IMR-90 (cell line): ENCODE measurements around the gene FARS2. TPM values are rescaled to one million over a fixed set of nuclear protein-coding genes. Genes with fewer than 3 reads are reported as not detected.

ENCODE experiments used
- ATAC-seq: fragments of 200-7000 bp; cut with Tn5 transposase; 2 replicates; pipeline ENCODE4 v1.9.1; 2020; ENCODE audit warnings: low read depth, mild to moderate bottlenecking, moderate library complexity
- BruUV-seq: library from RNA; stranded (reverse); fragments of 400-500 nt; replicated peaks from 2 replicates; lab custom pipeline; 2021; lab: Mats Ljungman, UMichigan
- CTCF ChIA-PET: fragments of 300-600 bp; formaldehyde crosslinking; extraction: SDS; loops from one replicate; lab custom pipeline; 2021; ENCODE audit warnings: antibody characterized with exemption; lab: Yijun Ruan, JAX
- POLR2A ChIA-PET: fragments of 300-600 bp; sonication (Branson Sonifier 250); formaldehyde crosslinking; loops from one replicate; lab custom pipeline; 2022; ENCODE audit warnings: antibody characterized with exemption; ENCODE audit not compliant: unreplicated experiment; lab: Charles Lee
- DNase-seq: peaks from one replicate; pipeline ENCODE4 v3.0.0; 2013
- H2AFZ ChIP-seq: replicated peaks from 2 replicates; pipeline ENCODE3; 2013; ENCODE audit warnings: low read length, mild to moderate bottlenecking; ENCODE audit not compliant: poor library complexity
- H2AK5ac ChIP-seq: 2 replicates; pipeline ENCODE4 v1.6.1; 2013; ENCODE audit warnings: low read depth, low read length, inconsistent platforms
- H2AK9ac ChIP-seq: replicated peaks from 2 replicates; pipeline ENCODE3; 2013; ENCODE audit warnings: mild to moderate bottlenecking, low read depth, low read length, moderate library complexity; ENCODE audit not compliant: poor library complexity
- H2BK120ac ChIP-seq: 2 replicates; pipeline ENCODE4 v1.6.1; 2013; ENCODE audit warnings: low read depth, low read length, inconsistent platforms
- H2BK15ac ChIP-seq: 3 replicates; pipeline ENCODE4 v1.6.1; 2013; ENCODE audit warnings: low read depth, low read length, inconsistent platforms
- H2BK20ac ChIP-seq: 2 replicates; pipeline ENCODE4 v1.6.1; 2013; ENCODE audit warnings: low read depth, mild to moderate bottlenecking, inconsistent platforms, low read length, moderate library complexity
- H2BK5ac ChIP-seq: 2 replicates; pipeline ENCODE4 v1.6.1; 2013; ENCODE audit warnings: mild to moderate bottlenecking, low read depth, low read length, inconsistent platforms; ENCODE audit not compliant: poor library complexity, severe bottlenecking
- H3K14ac ChIP-seq: replicated peaks from 2 replicates; pipeline ENCODE4 v1.6.1; 2013; ENCODE audit warnings: low read depth, low read length, inconsistent platforms
- H3K18ac ChIP-seq: 2 replicates; pipeline ENCODE4 v1.6.1; 2013; ENCODE audit warnings: low read depth, low read length, control low read depth
- H3K23ac ChIP-seq: 2 replicates; pipeline ENCODE4 v1.6.1; 2013; ENCODE audit warnings: low read depth, low read length, inconsistent platforms
- H3K27ac ChIP-seq: 2 replicates; pipeline ENCODE4 v1.5.1; 2013; ENCODE audit warnings: mild to moderate bottlenecking, control low read depth, low read length; ENCODE audit not compliant: insufficient read depth
- H3K27me3 ChIP-seq: 2 replicates; pipeline ENCODE4 v1.6.1; 2013; ENCODE audit warnings: low read length; ENCODE audit not compliant: control insufficient read depth, insufficient read depth
- H3K36me3 ChIP-seq: 2 replicates; pipeline ENCODE4 v1.6.1; 2013; ENCODE audit warnings: low read length, mixed read lengths; ENCODE audit not compliant: control insufficient read depth, insufficient read depth
- H3K4ac ChIP-seq: 2 replicates; pipeline ENCODE4 v1.6.1; 2013; ENCODE audit warnings: low read depth, low read length, inconsistent platforms
- H3K4me1 ChIP-seq: 2 replicates; pipeline ENCODE4 v1.6.1; 2013; ENCODE audit warnings: low read length, mixed read lengths; ENCODE audit not compliant: control insufficient read depth, insufficient read depth
- H3K4me2 ChIP-seq: 2 replicates; pipeline ENCODE4 v1.6.1; 2013; ENCODE audit warnings: low read depth, mild to moderate bottlenecking, control low read depth, low read length, moderate library complexity
- H3K4me3 ChIP-seq: 2 replicates; pipeline ENCODE4 v1.5.1; 2013; ENCODE audit warnings: low read depth, mild to moderate bottlenecking, control low read depth, low read length, moderate library complexity; ENCODE audit not compliant: insufficient read depth
- H3K56ac ChIP-seq: 2 replicates; pipeline ENCODE4 v1.6.1; 2013; ENCODE audit warnings: low read length, inconsistent platforms; ENCODE audit not compliant: insufficient read depth; ENCODE audit errors: extremely low read depth
- H3K79me1 ChIP-seq, 2 experiments: 2 replicates each; pipeline ENCODE4 v1.6.1; 2013; ENCODE audit warnings: low read length in 2 of 2, inconsistent platforms in 1 of 2, low read depth in 1 of 2
- H3K9ac ChIP-seq: 2 replicates; pipeline ENCODE4 v1.6.1; 2013; ENCODE audit warnings: low read depth, low read length, control low read depth
- H3K9me1 ChIP-seq: 2 replicates; pipeline ENCODE4 v1.6.1; 2013; ENCODE audit warnings: low read length, inconsistent platforms; ENCODE audit not compliant: insufficient read depth
- H3K9me3 ChIP-seq: 2 replicates; pipeline ENCODE4 v1.6.1; 2013; ENCODE audit warnings: low read length; ENCODE audit not compliant: control insufficient read depth, insufficient read depth
- H4K20me1 ChIP-seq: 2 replicates; pipeline ENCODE4 v1.6.1; 2013; ENCODE audit warnings: low read length, inconsistent platforms; ENCODE audit not compliant: insufficient read depth
- H4K5ac ChIP-seq: 2 replicates; pipeline ENCODE4 v1.6.1; 2013; ENCODE audit warnings: mild to moderate bottlenecking, low read depth, low read length, control low read depth
- H4K8ac ChIP-seq, 2 experiments: 2 replicates each; pipeline ENCODE4 v1.6.1; 2013; ENCODE audit warnings: low read depth in 2 of 2, low read length in 2 of 2, control low read depth in 1 of 2, inconsistent platforms in 1 of 2
- H4K91ac ChIP-seq: 2 replicates; pipeline ENCODE4 v1.6.1; 2013; ENCODE audit warnings: low read depth, low read length, inconsistent platforms; ENCODE audit not compliant: insufficient read depth
- FOS ChIP-seq: fragments of 150-350 bp; IDR thresholded peaks from 2 replicates; pipeline ENCODE4 v1.6.1; 2016; ENCODE audit warnings: low read depth, low read length
- NFE2L2 ChIP-seq: fragments of 150-350 bp; IDR thresholded peaks from 2 replicates; pipeline ENCODE4 v1.6.1; 2016; ENCODE audit warnings: low read depth, mild to moderate bottlenecking, low read length
- POLR2A ChIP-seq: IDR thresholded peaks from 2 replicates; pipeline ENCODE4 v1.6.1; 2012; ENCODE audit warnings: mild to moderate bottlenecking, low read depth, low read length
- RCOR1 ChIP-seq: IDR thresholded peaks from 2 replicates; pipeline ENCODE4 v1.6.1; 2012; ENCODE audit warnings: mild to moderate bottlenecking, low read length, improper control_type of control experiment; ENCODE audit not compliant: insufficient replicate concordance
- WGBS, 2 experiments: methylation state at CpG; one replicate each; pipeline versions ENCODE4 v1.1.5 to v1.1.7; 2013; ENCODE audit warnings: missing lambda C conversion rate in 2 of 2; ENCODE audit not compliant: insufficient read length in 1 of 2; ENCODE audit errors: extremely low coverage in 2 of 2; 5-methylcytosine and 5-hydroxymethylcytosine counted together
- dilution Hi-C: fragments of 300-500 bp; cut with HindIII; formaldehyde crosslinking; loops from one replicate; pipeline ENCODE4 v1.14.3; 2018; ENCODE audit warnings: low sequenced_read_pairs; ENCODE audit not compliant: unreplicated experiment
- in situ Hi-C: fragments of 300-500 bp; cut with MboI; formaldehyde crosslinking; loops from 3 replicates; pipeline ENCODE4 v1.14.3; 2019; ENCODE audit warnings: low sequenced_read_pairs, inconsistent platforms, mixed read lengths
- intact Hi-C: fragments of 100-400 bp; cut with micrococcal nuclease; formaldehyde crosslinking; loops from 2 replicates; pipeline ENCODE4 v1.10.0; 2022
- polyA plus RNA-seq, 3 experiments: library from polyadenylated mRNA; depleted of rRNA; stranded (reverse); fragments of >200 nt; gene quantifications; 2 replicates each; pipeline ENCODE4 v1.2.3, GENCODE V29; 2012; ENCODE audit warnings: low replicate concordance in 1 of 3
- total RNA-seq: library from RNA; depleted of rRNA; stranded (reverse); fragments of >200 nt; gene quantifications from 2 replicates; pipeline ENCODE4 v1.2.3, GENCODE V29; 2012
- TF ChIP-seq, protein P1 (sequence below): fragments of 150-350 bp; IDR thresholded peaks from 2 replicates; pipeline ENCODE4 v1.6.1; 2016; ENCODE audit warnings: low read depth, mild to moderate bottlenecking, low read length, moderate library complexity, borderline replicate concordance

FARS2 gene
- total and polyA plus RNA-seq, 2 of the 4 experiments (the other 2 are of a cell fraction) = 12.1 to 28.9 TPM

DNA sequence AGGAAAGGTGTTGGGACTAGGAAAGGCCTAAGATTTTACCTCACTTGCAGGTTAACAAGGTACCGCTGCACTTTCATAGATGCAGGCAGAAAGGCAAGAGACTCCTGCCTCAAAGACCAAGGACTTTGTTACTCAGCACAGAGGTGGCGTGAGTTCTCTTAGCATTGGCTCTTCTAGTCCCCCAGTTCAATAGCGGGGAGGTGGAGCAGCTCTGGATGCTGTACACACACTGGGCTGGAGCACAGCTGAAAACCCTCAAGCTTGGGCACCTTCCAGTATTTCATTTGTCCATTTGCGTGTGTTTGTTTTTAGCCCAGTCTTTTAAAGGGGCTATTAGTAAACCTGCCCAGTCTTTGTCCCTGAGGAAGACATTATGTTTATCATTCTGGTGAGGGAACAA lies 345.2 kb downstream of the FARS2 start:
- Histone ChIP-seq H4K8ac (no peak overlapping the region), H2BK120ac (no peak overlapping the region), H3K4ac (no peak overlapping the region), H4K91ac (no peak overlapping the region), H3K36me3 (no peaks in the 10 kb centered on the region), H3K27me3 (no peaks in the 10 kb centered on the region), H2BK15ac (no peak overlapping the region), H4K5ac (no peak overlapping the region), H2BK5ac (no peak overlapping the region), H3K4me3 (no peak overlapping the region), H3K56ac (no peak overlapping the region), H2AK9ac (no peak overlapping the region), H3K14ac (no peak overlapping the region), H3K79me1 (no peaks in the 10 kb centered on the region), H3K9ac (no peak overlapping the region), H3K4me2 (no peak overlapping the region), H3K9me1 (no peaks in the 10 kb centered on the region), H2AFZ (no peak overlapping the region), H3K4me1 (no peaks in the 10 kb centered on the region), H3K27ac (no peak overlapping the region), H4K20me1 (no peaks in the 10 kb centered on the region), H3K23ac (no peak overlapping the region), H3K9me3 (no peaks in the 10 kb centered on the region), H3K18ac (no peak overlapping the region), H2AK5ac (no peak overlapping the region), H2BK20ac (no peak overlapping the region)
- TF ChIP-seq FOS (no peak), RCOR1 (no peak), NFE2L2 (no peak), POLR2A (no peak)
- TF ChIP-seq, protein P1, sequence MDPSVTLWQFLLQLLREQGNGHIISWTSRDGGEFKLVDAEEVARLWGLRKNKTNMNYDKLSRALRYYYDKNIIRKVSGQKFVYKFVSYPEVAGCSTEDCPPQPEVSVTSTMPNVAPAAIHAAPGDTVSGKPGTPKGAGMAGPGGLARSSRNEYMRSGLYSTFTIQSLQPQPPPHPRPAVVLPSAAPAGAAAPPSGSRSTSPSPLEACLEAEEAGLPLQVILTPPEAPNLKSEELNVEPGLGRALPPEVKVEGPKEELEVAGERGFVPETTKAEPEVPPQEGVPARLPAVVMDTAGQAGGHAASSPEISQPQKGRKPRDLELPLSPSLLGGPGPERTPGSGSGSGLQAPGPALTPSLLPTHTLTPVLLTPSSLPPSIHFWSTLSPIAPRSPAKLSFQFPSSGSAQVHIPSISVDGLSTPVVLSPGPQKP = no peak
- in situ Hi-C loops = no loop called here
- WGBS, 2 experiments = no CpG with 5 or more reads among the region's 4 CpGs
- ATAC-seq (no peak; the same call in 1 of the 2 replicates), DNase-seq (no peak)
- intact Hi-C loops = no loop called here
- no TSS peak for BruUV-seq
- POLR2A ChIA-PET = no interaction called here
- dilution Hi-C loops = no loop called here
- CTCF ChIA-PET = interaction anchor here (1.3 kb wide), 1 partner anchor 23 kb away, joined by 3 read pairs; no protein-coding TSS in a partner anchor
